HK-2 (cell line): ENCODE data around the gene TMEM187.

Experiments used
- DNase-seq: peaks from one replicate; pipeline ENCODE4 v3.0.0-alpha.2; 2018; ENCODE audit not compliant: unreplicated experiment

TMEM187 gene

DNA sequence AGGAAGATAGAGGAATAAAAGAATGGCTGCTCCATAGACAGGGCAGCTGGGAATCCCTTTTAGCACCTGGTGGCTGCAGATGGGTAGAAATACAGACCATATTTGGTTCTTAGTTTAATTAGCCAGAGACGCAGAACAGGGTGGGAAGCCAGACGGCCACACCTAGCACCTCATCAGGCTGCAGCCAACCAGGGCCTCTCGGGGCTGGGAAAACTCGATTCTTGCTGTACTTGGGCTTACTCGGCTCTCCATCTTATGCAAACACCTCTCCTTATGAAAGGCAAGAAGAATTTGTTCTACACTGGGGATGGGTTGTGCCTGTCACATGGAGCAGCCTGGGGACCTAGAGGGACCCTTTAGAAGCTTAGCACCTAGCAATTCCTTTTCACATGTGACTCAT is 27.5 kb downstream of the TMEM187 start:
- DNase-seq = no peak

DNA sequence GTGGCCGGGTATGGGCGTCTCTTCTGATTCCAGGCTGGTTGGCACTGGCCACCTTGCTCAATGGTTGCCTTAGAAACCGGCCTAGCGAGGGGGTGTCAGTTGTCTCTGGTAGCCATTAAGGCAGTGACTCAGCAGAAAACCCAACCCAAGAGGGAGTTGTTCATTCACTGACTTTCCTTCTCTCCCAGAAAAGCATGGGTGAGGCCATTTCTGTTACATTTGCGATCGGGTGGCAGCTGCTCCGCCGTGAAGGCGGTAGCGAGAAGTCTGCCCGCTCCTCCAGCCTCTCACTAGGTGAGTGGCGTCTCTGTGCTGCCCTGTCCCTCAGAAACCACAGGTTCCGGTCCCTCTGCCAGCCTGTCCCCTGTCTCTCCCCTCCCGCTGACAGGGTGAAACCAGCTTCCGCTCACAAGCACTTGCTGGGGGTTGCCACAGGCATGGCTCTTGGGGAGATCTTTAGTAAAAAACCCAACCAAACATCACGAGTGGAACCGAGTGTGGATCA is 29.7 kb downstream of the TMEM187 start:
- peak; percentile 37 for DNase-seq

DNA sequence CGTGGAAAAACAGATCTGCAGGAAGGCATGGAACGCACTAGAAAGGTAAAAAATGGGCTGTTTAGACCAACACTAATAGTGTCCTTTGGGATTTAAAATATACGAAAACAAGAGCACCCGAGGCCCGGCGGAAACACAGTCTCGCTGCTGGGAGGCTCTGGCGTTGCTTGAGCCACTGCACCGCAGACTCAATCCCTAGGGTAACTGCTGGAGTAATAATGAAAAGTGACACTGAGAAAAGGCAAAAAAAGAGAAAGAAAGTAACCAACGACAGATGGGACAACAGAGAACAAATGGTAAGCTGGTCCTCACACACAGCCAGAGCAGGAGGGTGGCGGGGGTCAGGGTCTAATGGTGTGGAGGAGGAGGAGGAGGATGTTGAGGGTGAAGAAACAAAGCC is 31.8 kb downstream of the TMEM187 start:
- DNase-seq = no peak

DNA sequence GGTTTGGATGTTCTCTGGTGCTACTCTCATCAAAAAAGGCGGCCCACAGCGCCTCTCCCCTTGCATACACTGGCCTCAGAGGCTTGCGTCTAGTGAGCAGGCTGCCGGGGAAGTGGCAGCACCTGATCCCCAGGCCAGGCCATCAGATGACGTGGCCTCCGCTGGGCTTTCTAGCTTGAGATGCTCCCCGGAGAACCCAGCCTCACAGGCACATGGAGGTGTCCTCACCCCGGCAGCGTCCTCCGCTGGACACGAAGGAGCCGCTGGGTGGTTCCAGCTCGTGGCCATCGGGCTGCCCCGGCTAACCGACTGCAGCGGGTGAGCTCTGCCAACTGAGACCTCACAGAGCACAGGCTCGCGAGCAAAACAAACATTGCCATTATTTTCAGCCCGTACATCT is 34.4 kb downstream of the TMEM187 start:
- DNase-seq = no peak

DNA sequence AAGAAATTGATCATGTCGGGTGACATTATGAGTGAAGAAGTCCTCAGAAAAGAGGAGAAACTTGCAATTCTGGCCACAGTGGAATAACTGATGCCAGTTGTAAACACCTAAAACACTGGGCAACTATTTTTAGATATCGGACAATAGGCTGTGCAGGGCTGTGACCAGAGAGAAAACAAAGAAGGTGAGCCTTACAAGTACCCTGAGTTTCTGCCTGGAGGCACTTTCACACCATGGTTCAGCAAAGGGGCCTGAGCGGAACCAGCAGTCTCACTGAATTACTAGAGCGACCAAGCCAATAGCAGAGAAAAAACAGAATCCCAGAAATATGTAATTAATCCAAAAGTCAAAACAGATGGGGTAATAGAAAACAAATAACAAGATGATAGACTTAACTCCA is 36.0 kb downstream of the TMEM187 start:
- DNase-seq = no peak

DNA sequence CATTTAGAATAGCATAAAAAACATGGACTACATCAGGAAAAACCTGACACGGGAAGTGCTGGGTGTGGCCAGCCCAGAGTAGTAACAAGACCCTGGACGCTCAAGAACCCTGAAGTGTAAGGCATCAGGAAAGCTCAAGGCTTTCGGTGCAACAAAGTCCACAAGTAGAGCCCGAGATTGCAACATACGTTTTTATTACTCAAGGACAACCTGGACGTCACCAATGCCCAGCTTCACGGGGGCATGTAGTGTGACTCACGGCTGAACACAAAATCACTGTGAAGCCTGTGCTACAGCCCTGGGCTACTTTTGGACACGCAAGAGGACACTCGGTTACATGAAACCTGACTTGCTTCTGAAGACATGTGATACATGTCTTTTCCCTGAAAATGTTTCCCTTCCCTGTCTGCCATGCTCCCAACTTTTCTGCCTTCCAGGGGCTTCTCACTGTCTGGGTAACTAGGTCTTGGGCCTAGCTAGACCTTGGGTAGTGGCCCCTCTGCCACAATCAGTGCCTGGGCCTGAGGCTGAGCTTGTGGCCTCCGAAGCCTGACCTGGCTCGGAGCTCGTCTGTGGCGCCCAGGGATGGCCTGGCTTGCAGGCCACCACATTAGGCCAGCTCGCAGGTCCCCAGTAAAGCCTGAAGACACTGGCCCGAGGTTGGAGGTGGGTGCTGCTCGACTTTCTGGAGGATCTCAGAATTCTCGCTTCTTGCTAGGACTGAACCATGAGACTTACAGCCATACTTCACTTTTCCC is 38.0 kb downstream of the TMEM187 start:
- no peak for DNase-seq

DNA sequence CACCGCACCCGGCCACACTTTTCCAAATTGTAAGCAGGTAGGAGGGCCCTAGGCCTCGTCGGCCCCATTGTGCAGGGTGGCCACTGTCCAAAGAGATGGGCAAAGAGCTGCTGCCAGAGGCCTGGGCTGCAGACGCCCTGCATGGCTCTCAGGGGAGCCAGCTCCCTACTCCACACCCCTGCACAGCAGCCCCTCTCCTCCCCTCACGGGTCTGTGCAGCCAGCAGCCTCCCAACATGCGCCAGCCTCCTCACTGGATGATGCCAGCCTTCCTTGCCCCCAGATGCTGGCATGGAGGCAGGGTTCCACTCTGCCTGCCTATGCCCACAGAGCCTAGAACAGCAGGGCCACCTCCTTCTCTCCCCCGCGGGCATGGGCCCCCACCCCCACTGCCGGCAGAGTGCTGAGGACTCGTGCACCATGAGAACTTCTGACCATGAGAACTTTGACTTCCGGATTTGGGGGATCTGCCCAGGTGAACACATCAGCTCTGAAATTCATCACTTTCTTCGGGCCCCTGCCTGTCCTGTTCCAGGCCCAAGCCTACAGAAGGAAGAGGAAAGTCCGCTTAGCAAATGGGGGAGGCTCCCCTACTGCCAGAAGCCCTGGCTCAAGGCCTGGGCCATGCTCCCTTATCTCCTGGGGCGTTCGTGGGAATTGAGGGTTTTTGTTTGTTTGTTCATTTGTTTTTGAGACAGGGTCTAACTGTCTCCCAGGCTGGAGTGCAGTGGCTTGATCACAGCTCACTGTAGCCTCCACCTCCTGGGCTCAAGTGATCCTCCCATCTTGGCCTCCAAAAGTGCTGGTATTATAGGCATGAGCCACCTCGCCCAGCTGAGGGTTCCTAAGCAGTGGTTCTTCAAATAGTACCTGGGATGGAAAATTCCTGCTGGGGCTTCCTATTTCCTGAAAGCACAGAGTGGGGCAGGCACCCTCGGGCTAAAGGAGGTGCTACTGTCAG is 39.1 kb downstream of the TMEM187 start:
- DNase-seq = no peak

DNA sequence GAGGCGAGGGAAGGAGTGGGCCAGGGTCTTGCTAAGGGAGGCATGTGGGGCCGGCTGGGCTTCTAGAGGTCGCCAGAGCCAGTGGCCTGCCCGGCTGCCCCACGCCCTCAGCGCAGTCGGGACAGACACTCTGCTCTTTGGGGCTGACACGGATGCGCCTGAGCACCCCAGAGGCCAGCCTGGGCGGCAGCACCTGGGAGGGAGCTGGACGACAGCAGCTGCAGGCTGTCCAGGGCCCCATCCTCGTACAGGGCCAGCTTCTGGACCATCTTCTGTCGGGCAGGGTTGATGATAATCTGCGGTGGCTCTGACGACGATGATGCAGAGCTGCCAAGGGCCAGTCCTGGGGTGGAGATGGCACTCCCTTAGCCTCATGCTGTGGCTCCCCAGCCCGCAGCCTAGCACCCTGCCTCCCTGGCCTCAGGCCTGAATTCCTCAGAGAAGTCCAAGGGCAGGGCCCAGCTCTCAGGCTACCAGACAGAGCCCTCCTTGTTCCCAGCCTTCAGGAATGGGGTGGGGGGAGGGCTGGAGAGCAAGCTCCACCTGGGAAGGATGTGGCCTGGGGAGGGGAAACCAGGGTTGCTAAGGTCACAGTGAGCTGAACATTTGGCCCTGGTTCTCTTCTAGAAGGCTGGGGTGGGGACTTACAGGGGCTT is 39.9 kb downstream of the TMEM187 start:
- DNase-seq = no peak

DNA sequence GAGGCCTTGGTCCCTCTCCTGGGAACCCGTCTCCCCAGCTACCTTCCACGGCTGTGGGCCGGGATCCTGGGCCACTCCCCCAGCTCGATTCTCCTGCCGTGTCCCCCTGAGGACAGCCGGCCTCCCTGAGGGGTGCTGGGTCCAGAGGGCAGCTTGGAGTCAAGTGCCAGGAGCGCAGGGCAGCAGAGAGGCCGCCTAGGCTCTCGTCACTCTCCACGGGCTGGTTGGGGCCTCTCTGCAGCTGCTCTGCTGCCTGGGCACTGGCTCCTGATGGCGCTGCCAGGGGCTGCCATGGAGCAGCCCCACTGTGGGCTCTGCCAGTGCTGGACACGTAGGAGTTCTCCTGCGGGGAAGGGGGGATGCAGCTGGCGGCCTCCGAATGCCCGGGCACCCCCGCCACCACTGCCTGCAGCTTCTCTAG is 40.5 kb downstream of the TMEM187 start:
- no peak for DNase-seq

DNA sequence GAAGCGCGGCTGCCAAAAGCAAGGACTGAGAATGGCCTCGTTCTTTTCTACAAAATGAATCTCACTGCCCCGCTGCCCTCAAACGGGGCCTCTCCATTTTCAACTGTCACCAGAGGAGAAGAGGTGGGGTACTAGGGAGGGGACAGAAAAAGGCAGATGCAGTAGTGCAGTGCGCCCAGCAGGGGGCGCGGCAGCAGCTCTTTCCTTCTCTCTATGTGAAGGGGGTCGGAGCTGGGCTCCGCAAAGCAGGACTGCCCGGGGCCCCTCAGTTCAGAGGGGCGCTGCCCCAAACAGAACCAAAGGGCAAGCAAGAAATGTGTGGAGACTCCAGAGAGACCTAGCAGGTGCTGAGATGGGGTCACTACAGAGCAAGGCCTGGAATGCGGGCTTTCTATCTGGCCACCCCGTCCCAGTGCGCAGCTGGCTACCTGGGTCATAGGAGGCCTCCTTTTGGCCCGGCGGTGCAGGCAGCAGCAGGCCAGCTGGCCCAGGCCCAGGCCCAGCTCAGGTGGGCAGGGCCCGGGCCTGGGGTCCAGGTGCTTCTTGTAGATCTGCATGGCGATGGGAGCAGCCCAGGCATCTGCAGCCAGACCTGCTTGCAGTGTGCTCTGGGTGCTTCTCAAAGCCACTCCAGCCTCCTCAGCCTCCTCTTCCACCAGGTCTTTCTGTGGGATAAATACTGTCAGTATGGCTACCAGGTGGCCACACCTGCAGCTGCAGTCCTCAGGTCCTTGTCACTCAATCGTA is 41.2 kb downstream of the TMEM187 start:
- no peak for DNase-seq

DNA sequence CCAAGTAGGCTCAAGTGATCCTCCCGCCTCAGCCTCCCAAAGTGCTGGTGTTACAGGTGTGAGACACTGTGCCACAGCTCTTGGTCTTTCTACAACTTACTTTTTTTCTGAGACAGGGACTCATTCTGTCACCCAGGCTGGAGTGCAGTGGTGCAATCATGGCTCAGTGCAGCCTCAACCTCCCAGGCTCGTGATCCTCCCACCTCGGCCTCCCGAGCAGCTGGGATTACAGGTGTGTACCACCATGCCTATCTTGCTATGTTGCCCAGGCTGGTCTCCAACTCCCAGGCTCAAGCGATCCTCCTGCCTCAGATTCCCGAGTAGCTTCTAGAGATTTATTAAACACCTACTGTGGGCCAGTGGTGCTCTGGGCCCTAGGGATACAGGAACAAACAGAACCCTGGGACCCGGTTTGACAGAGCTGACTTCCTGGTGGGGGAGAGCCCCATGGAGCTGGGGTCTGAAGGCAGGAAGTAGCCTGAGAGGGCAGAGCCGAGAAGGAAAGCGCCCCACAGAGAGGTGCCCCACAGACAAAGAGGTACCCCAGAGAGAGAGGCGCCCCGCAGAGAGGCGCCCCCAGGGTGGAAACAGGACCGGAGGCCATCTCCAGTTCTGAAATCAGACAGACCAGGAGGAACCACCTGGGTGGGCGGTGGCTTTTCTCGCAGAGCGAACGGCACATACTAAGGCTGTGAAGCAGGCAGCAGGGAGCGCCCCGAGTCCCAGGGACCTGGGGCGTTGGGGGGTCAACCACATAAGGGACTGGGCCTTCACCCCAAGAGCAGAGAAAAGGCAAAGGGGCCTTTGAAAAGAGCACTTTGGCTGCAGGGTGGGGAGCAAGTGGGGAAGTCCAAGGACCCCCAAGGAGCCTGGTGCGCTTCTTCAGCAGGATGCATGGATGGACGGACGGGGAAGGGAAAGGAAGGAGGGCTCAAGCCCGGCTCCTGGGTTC is 42.2 kb downstream of the TMEM187 start:
- DNase-seq = no peak

DNA sequence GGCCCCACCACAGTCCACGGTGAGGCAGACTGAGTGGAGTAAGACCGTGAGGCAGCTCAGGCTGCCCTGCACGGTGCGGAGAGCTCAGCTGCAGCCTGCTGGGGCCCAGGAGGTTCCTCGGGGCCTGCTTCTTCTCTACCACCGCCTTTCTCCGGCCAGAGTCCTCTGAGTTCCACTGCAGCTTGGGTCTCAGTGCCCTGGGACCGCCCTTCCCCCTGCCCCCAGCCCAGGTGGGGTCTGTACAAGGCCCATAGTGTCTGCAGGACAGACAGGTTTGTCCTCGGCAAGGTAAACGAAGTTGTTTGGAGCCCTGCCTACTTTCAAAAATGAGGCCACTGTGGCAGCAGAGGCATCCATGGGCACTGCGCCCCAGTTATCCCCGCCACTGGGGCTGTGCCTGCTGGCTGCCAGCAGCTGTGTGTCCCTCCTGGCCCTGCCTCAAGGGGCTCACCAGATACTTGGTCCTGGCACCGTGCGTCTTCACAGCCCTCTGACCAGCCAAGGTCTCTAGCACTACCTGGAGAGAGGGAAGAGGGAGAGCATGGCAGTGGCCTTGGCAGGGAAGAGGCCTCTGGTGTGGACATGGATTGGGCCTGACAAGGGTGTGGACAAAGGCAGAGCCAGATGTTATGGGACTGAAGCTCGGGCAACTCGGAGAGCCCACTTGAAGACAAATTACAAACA is 43.2 kb downstream of the TMEM187 start:
- DNase-seq = no peak

DNA sequence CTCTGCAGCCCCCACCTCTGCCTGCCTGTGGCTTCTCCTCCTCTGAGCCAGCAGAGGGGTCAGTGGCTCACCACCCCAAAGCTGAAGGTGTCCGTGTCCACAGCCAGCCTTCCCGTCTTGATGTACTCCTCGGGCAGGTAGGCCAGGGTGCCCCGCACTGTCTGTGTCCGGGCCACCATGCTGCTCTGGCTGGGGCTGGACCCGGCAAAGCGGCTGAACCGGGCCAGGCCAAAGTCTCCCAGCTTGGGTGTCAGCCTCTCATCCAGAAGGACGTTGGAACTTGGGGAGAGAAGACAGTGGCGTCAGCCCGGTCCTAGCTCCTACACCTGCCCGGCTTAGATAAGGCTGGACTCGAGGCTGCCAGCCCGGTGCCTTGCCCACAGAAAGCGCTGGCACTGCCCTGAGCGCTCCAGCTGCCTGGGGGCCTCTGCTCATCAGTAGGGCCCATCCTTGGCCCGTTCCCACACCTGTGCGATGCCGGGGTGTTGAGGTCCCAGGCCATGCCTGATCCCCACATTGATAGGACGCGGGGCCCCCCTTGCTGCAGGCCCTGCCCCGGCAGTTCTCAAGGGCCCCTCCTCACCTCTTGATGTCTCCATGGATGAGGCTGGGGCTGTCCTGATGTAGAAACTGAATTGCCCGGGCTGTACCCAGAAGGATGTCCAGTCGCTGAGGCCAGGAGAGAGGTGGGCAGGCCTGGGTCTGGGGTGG is 44.0 kb downstream of the TMEM187 start:
- no peak for DNase-seq

DNA sequence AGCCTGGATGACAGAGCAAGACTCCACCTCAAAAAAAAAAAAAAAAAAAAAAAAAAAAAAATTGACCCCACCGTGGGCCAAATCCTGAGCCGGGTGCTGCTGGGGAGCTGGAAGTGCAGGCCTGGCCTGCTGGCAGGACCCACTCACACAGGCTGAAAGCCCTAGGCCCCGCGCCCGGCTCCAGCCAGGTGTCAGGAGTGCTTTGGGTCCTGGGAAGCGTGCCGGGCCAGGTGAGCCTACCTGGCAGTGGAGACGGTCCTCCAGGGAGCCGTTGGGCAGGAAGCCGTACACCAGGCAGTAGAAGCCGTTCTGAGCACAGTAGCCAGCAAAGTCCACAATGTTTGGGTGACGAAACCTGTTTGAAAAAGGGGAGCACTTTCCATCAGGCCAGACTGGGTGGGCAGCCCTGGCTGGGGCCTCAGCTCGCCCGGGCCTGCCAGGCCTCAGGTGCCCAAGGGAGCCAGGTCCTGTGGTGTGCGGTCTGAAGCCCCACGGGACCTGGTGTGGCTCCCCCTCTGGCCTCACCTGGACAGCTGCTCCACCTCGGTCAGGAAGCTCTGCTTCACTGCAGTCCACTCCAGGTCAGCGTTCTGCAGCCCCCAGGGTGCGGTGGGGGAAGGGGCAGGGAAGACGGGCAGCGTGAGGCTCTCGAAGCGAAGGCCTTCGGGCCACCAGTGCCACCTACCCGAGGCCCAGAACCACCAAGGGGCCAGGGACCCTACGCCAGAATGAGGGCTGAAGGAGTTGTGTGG is 45.4 kb downstream of the TMEM187 start:
- no peak for DNase-seq

DNA sequence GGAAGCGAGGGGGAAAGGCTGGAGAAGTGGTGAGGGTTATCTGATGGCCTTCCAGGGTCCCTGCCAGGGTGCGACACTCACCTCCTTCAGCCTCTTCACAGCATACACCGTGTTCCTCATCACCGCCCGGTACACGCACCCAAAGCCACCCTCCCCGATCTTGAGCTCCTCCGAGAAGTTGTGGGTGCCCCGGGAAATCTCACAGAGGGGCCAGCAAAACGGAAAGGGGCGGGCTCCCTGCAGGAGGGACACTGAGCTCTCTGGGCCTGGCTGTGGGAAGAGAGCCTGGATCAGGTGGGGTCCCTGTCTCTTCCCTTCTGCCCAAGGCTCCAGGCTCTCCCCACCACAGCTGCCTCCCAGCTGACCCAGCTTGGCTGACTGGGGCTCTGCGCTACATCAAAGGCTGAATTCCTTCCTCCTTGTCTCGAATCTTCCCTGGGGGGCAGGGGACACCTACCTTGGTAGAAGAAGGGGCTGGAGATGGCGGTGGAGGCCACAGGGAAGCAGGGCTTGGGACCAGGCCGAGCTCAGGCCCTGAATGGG is 46.0 kb downstream of the TMEM187 start:
- DNase-seq = no peak

DNA sequence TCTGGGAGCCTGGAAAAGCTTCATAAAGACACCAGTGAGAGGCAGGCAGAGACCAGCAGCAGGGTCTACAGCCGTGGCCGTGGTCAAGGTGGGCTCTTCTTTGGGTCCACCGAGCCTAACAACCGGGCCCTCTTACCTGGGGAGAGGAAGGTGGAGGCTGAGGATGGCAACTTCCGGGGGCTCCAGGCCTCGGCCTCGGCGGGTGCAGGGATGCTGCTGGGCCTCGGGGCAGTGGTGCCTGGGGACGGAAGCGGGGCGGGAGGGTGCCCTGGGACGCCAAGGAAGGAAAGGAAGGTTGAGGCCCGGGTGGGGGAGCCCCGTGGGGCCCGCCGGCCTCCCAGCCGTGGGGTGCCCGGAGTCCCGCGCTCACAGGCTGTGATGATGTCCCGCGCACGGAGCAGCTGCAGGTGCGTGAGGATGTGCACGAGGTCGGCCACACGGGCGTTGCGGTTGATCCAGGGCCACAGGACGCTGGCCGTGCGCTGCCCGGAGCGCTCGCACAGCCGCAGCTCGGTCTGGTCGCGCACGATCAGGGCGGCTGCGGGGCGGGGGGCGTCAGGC is 46.6 kb downstream of the TMEM187 start:
- DNase-seq = peak; percentile 42

DNA sequence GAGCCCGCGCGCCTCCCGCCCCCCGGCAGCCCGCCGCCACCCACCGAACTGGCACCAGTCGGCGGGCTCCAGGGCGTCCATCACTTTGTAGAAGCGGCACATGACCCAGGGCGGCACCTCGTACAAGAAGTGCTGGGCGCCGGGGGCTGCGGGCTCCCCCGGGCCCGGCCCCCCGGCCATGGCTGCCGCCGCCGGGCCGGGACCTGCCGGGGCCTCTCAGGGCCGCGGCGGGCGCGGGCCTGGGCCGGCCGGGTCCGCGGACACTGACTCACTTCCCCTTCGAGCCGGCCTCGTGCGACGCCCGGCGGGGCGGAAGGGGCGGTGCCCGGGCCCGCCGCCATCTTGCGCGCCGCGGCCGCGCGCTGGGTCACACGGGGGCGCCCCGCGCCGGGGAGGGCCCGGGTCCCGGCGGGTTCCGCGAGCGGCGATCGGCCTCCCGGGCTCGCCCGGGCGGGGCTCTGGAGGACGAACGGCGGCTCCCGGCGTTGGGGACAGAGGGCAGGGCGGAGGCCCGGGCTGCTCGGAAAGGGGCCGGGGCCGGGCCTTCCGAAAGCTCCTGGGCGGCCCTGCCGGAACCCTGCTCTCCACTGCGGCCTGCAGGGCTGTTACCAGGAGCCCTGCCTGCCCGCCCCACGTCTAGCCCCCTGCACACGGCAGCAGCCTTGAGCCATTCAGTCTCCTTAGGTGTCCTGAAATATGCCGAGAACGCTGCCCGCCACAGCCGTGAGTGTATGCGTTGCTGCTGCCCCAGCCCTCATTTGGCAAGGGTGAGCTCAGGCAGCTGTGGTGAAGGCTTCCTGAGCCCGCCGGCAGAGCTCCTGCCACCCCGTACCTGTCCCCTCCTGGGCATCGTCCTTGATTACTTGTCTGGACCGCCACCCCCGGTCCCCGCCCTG is 47.3 kb downstream of the TMEM187 start, which contains the start of gene IRAK1:
IRAK1 (minus strand) TSS at position 270 of the 896 bp plus-strand sequence; CDS start at position 180, 90 bp downstream.
- DNase-seq = peak; percentile 65
